ENCODE results near the gene CLIC5.

CLIC5 gene

DNA sequence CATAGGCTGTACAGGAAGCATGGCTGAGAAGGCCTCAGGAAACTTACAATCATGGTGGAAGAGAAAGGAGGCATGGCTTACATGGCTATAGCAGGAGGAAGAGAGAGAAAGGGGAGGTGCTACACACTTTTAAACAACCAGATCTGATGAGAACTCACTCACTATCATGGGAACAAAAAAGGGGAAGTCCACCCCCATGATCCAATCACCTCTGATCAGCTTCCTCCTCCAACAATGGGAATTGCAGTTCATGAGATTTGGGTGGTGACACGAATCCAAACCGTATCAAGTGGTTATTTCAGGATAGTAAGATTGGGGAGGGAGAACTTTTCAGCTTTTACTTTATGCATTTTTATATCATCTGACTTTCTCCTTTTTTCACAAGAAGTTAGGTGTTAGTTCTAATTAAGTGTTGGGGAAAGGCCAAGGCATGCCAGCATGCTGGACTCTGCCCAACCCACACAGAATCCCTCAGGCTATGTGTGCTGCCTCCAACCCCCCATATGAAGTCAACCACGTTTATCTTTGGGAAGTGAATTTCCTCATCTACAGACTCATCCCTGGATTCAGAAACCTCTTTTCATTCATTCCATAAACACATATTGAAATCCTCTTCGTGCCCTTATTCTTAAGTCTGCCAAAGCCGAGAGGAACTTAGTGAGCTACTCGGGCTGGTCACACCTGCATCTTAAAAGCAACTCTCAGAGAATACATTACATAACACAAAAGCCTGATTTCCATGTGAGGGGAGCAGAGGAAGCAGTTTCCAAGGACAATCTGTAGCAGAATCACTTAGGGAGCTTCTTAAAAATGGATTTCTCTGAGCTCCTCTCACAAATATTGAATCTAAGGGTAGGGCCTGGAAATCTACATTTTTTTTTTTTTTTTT lies 16.7 kb upstream of the CLIC5 start:
- DNase-seq: no peak

DNA sequence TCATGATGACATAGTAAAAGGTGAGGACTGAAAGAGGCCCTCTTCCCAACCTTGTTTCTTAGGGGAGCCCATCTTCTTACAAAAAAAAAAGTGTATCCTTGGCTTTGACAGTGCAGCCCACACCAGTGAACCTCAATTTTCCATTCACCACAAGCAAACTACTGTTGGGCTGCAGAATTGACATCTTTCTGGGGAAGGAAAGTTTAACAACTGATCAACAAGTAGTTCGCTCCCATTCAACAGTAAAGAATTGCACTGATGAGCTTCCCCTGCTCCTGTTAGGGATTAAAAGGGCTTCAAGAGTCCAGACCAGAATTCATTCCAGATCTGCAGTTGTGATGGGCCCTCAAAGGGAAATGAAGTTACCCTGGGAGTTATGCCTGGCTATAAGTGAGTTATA lies 13.9 kb upstream of the CLIC5 start:
- no peak for DNase-seq

DNA sequence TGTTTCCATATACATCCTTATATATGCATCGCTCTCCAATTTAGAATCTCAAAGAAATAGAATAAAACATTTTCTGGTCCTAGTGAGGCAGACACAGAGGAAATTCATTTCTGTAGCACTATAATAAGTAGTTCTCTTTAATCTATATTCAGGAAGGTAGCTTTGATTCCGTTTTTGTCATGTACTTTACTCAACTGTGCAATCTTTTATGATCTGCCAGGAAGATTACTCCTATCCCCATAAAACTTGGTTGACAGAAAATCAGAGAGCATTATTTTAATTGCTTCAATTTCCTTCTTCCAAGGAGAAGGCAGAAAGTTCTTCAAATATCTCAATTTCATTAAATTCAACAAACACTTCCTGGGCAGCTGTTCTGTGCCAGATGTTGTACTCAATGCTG lies 10.6 kb upstream of the CLIC5 start:
- no peak for DNase-seq

DNA sequence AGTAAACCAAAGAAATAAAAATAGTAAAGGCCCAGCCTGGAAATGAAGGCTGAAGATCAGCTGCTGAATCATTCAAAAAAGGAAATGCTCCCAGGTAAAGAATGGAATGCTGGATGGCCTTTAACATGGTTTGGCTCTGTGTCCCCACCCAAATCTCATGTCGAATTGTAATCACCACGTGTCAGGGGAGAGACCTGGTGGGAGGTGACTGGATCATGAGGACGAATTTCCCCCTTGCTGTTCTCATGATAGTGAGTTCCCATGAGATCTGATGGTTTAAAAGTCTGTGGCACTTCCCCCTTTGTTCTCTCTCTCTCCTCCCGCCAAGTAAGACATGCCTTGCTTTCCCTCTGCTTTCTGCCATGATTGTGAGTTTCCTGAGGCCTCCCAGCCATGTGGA lies 9.9 kb upstream of the CLIC5 start:
- no peak for DNase-seq

DNA sequence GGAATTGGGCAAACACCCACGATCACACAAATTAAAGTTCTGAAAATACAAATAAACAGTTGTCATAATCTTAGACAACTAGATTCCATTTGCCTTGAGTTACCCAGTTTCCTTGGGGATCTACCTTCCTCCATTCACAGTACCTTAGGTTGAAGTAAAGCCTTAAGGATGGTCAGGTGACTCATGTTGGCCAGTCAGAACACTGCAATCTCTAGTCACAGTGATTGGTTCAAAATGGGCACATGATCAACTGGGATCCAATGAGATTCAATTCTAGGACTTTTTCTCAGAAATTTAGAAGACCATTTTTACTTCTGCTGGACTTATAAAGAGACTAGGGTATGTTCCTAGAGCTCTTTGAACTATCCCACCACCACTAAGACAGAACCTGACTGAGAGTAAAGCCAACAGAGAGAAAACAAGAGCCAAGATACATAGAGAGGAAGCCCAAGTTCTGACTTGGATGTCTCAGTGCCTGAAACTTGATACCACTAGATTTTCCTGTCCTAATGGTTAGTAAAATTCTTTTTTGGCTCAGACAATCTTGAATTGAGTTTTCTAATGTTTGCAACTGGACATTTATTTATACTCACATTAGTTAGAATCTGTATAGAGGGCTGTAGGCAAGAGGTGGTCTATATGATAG lies 8.6 kb upstream of the CLIC5 start:
- no peak for DNase-seq

DNA sequence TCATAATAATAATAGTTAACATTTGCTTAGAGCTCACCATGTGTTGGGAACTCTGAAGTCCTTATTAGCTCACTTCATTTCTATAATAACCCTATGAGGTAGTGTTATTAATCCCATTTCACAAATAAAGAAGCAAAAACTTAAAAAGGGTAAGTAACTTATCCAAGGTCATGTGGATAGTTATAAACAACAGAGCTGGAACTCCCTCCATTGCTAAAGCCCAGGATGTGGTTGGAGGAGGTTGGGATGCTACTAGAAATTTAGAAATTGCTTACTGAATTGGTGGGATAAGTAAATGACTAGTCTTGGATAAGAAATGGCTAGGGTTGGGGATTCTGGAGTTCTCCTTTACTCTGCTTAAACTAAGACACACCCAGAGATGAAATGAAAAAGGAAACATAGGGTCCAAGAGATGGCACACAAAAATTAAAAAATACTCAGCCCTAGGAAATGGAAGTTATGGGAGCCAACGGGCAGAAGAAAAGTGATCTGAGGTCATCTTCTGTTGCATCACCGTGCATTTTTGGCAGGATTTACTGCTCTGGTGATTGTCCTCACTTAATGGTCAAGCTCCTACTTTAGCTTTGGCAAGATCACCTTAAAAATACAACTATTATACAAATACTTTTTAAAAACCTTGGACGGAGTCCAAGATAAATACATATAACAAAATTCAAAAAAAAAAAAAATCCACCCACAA lies 7.7 kb upstream of the CLIC5 start:
- no peak for DNase-seq

DNA sequence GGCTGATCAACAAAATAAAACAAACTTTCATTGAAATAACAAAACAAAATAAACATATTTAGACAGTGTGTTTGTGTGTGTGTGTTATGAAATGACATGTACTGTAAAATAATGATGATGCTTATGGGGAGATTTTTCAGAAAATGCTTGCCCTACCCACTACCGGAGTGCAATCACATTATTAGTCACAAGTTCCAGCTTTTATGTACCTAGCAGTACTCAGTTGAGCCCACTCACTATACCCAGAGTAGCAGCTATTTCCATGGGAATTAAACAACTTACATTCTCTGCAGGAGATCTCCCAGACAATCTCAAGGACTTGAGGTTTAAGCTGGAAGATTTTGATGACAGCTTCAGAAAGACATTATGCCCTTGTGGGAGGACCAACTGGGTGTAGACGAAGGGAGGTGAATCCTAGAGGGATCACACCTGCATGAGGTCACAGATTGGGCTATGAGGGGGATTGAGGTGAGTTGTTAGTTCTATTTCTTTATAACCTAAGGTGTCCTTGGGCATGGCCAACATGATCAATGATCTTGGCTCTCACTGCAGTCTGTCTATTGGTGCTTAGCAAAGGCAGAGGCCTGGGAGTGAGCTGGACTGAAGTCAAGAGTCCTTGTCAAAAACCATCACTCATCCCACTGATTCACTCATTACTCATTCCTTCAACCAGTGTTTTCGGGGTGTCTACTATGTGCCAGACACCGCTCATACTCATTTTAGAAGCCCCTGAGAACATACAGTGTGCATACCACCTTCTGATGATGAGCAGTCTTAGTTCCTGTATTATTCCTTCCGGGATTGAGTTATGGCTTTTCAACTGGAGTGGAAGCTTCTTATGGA lies 6.7 kb upstream of the CLIC5 start:
- no peak for DNase-seq

DNA sequence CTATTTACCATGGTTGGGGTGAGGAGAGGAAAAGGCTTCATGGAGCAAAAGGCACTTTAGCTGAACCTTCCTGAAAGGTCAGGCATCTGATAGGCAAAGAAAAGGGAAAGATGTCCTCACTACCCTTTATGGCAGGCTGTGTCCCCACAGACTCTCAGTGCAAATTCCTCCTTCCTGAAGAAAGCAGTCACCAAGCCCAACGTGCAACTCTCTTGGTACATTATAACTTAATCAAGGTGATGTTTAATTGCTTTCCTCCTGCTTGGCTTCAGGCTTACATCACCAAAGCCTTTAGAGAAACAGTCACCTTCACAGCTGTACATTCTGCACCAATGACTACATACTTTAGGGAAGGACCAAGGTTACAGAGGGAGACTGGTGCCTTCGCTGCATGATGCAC lies 2.1 kb upstream of the CLIC5 start:
- no peak for DNase-seq

DNA sequence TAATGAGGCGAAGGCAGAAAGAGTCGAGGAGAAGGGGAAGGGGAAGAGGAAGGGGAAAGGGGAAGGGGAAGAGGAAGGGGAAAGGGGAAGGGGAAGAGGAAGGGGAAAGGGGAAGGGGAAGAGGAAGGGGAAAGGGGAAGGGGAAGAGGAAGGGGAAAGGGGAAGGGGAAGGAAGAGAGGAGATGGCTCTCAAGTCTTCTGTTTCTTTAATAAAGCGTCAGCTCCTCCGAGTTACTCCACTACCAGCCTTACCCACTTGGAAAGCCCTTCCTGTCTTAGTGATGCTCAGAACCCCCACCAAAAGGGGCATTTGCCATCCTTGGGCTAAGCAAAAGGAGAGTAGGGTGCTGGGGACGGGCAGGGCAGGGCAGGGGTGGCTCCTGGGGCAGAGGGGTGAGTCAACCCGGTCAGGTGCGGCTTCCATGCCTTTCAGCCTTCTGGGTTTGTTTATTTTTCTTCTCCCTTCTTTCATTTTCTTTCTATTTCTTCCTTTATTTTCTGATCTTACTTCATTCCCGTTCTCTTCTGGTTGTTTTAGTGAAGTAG lies 476 bp upstream of the CLIC5 start:
- DNase-seq: no peak

DNA sequence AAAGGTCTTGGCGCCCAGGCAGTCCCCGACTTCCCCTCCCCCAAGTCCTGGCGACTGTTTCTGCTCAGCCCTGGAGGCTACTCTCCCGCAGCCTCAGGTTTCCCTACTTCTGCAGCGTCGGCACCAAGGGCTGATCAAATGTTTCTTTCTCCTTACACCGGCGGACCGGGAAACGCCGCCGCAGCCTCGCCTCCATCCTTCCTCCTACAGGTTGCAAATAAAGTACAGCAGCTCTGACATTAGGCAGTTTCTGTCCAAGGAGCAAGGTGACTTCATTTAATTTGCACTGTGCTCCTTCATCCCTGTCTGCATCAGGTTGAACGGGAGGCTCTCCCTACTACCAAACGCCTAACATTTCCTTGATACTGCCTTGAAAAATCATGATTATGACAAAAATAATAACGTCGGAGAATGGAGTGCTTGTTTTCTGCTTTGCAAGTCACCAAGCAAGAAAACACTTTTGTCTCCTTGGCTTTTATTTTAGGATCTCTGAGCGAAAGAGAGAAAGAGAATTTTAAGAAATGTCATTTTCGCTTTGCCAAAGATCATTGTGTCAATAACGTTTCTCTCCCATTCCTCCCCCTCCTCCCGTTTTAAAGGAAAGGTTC lies 1.0 kb downstream of the CLIC5 start:
- DNase-seq: peak; percentile 67

DNA sequence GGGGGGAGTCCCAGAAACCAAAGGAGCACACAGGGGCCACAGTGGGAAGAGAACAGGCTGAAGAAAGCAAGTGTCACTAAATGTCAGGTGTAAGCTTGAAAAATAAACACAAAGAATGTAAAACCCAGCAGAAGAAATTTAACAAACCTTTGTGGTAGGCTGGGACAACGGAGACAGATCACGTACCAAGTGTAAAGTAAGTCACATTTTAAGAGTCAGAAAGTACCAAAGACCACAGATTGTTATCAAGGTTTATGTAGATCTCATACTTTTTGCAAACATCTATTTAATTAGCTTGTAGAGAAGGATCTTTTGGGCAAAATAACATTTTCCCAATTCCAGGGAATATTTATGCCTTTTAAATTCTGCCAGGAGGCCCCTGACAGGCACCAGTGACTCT lies 1.6 kb downstream of the CLIC5 start:
- DNase-seq: no peak

DNA sequence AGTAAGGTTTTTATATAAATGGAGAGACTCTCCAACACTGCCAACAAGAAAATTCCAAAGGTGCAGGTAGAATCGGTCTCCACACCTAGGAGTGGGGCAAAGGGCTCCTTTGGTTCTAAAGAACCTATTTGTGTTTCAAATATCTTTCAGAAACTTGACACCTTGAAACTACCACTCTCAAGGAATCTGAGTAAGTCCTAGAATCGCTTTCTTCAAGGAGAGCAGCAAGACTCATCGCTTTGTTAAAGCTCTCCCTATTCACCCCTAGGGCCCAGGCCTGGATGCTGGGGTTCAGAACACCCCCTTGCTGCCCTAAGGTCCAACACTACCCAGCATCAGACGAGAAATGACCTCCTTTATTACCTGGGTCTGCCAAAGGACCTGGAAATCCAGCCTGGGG lies 2.0 kb downstream of the CLIC5 start:
- no peak for DNase-seq

DNA sequence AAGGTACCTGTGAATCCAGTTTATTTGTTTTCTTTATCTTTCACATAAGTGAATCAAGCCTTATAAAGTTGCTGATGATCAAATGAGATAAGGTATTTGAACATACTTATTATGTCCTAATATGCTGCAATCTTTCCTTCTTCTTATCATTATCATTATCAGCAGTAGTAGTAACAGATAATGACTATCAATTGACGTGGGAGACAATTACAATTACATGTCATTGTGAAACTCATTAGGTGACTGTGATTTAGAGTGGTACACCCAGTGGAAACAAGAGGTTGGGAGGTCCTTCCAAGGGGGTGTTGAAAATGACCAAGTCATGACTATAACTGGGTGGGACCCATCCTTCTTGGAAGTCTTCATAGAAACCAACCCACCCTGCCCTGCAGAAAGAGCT lies 2.8 kb downstream of the CLIC5 start:
- DNase-seq: no peak

DNA sequence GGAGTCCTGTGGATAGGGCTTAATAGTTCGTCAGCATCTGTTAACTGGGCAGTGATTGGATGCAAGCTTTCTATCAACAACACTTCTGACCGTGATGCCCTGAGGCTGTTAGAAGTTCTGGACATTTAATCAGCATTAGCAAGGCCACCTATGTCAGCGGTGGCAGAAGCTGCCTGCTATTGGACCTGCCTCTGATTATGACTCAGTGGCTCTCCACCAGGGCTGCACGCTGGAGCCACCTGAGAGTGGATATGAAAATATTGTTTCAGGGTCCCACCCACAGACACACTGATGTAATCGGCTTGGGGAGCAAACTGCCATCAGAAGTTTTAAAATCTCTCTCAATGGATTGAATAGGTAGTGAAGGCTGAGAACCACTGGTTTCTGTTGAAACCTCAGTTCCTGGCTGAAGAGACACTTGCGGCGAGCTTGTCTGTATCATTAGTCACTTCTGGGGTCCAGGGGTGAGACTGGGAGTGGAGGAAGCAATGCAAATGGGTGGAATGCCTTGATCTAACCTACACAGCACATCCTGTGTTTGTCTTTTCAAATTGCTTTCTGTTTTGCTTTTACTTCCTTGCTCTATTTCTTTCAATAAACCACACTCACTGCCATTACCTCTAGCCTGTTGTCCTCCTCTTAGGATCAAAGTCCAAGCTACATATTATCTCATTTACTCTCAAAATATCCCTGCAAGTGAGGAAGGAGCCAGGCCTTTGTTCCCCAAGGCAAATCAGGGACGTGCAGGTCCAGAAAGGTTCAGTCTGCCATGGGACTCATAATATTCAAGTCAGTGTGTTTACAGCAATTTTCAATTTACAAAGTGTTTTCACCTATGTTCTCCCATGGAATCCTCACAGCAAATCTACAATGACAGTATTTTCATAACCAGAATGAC lies 4.2 kb downstream of the CLIC5 start:
- peak; percentile 78 for DNase-seq

DNA sequence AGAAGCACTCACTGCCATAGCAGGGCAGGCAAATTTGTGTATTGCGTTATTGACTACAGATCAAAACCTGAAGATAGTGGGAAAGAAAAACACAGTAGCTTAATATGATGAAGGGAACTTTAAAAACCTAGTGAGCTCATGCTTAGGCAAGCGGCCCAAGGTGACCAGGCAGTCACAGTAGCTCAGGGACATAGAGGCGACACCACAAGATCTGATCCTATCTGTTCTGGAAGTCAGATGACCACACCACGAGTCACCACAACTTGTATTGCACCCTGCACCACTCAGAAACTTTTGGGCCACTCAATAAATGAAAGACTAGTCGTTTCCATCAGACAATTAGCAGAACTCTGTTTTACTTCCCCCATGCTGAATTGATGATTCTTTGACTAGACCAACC lies 4.9 kb downstream of the CLIC5 start:
- DNase-seq: no peak

DNA sequence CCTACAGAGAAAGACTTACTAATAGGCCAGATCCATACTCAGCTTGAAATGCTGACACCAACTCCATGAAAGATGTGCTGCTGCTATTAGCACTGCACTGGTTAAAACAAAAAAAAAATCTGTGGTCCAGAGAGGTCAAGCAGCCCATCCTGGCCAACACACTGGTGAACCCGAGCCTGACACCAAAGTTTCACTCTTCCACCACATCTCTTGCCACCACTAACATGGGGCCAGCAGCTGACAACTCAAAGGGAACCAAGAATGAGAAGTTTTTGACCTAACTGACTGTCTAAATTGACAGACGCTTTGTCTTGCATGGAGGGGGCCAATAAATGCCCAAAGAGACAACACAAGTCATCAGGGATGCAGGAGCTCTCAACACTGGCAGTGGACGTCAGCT lies 5.4 kb downstream of the CLIC5 start:
- DNase-seq: no peak

DNA sequence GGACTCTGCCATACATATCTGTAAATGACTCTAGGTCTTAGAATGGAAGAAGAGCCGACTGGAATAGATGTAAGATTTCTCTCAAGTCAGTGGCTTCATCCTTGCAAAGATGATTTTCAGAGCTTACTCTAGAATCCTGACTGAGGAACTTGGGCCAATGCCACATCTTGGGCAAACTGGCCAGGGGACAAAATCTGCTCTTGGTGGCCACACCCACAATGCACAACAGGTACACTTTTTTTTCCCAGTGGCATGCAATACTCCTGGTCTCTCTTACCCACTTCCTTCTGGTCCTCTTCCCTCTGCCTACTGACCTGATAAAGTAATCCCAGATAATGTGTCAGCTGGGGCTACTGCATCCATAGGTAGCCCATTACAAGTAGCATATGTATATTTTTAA lies 13.4 kb downstream of the CLIC5 start:
- no peak for DNase-seq

DNA sequence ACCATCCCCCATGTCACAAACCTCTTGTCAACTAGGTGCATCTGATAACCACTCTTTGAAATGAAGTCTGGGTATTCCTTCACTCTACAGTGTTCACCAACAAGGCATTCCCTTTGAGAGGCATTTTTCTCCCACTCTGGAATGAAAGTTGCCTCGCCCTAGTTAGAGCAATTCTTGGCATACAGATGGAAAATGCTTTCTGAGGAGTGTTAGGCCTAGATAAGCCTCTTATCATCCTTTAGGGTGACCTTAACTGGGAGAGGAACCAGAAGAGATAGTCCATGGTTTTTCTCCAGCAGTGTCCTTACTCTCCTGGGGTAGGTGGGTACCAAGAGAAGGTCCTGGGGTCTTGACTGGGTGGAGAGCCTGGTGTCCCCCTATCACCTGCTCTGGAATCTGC lies 14.8 kb downstream of the CLIC5 start:
- DNase-seq: no peak

DNA sequence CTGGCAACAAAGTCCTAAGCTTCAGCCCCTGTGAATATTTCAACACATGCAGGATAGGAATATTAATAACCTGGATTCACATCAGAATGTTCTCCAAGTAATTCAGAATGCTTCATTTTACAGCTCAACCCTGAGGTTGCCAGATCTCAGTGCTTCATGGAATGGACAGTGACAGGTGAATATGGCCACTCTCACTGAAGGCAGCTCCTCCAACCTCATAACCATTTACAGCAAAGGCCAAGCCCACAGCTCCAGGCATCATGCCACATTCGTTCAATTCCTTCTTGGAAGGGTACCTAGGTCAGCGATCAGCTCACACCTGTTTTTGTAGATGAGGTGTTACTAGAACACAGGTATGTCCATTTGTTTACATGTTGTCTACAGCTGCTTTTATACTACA lies 17.1 kb downstream of the CLIC5 start:
- DNase-seq: no peak

DNA sequence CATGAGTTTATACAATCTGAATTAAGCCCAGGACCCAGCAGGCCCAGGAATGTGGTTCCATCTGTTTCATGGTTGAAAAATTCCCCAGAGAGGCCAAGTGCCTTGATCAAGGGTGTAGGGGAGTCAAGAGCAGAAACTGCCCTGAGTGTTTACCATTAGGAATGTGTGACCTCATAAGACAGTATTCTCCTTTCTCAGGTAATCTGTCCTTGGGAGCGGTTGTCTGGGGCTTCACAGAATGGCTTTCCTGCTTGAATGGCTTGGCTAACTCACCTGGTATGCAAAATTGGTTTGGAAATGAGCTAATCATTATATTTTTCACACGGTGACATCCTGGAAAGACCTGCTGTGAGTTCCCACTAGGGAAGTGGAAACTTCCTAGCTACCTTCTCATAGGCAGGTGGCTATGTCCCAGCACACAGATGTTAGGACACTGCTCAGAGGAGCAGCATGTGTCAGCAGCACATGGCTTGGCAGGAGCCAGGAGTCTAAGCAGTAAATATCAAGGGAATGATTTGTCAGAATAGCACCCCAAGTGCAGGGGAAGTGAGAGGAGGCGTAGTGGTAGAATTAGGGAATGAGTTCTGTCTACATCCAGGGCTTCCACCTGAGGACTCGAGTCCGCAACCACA lies 17.7 kb downstream of the CLIC5 start:
- DNase-seq: no peak

DNA sequence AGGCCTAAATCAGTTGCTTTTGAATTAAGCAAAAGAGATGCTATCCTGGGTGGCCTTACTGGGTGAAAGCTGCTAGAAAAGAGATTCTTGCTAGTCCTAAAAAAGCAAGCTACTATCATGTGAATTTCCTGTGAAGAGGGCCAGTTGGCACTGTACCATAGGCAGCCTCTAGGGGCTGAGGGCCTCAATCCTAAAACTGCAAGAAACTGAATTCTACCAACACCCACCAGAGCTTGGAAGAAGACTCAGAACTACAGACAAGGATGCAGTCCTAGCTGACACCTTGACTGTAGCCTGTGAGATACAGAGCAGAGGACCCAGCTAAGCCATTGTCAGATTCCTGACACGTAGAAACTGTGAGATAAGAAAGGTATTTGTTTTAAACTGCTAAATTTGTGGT lies 24.5 kb downstream of the CLIC5 start:
- no peak for DNase-seq

All from activated CD8-positive, alpha-beta memory T cell treated with anti-CD3 and anti-CD28 coated beads for 24 hours (primary cell).